ENCODE data around the gene AEBP1.

AEBP1 gene

DNA sequence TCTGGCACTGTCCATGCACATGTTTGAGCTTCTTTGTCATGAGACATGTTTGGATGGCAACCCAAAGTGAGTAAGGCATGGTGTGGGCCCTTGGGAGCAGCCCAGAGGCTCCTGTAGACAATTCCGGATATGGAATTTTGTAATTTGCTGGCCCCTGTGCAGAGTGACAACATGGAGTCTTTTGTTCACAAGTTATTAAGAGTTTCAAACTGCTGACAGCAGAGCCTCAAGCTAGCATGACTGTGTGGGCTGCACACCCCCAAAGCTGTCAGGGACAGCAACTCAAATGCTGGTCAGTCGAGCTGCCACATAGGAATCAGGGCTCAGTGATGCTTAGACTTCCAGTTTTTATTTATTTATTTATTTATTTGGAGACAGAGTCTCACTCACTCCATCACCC is 44.0 kb downstream of the AEBP1 start:
- H2AFZ ChIP-seq (ENCODE audit: low read length) = no peak overlapping the region
- H3F3A ChIP-seq (ENCODE audit: low read depth) = no peaks in the 10 kb centered on the region
- H3K79me2 ChIP-seq (ENCODE audit: insufficient read depth, low read length) = no peaks in the 10 kb centered on the region
- TF ChIP-seq, protein P1, sequence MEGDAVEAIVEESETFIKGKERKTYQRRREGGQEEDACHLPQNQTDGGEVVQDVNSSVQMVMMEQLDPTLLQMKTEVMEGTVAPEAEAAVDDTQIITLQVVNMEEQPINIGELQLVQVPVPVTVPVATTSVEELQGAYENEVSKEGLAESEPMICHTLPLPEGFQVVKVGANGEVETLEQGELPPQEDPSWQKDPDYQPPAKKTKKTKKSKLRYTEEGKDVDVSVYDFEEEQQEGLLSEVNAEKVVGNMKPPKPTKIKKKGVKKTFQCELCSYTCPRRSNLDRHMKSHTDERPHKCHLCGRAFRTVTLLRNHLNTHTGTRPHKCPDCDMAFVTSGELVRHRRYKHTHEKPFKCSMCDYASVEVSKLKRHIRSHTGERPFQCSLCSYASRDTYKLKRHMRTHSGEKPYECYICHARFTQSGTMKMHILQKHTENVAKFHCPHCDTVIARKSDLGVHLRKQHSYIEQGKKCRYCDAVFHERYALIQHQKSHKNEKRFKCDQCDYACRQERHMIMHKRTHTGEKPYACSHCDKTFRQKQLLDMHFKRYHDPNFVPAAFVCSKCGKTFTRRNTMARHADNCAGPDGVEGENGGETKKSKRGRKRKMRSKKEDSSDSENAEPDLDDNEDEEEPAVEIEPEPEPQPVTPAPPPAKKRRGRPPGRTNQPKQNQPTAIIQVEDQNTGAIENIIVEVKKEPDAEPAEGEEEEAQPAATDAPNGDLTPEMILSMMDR (conservative IDR thresholded peaks at IDR 0.05; ENCODE audit: low read length) = no peak
- no peak for TF ChIP-seq EZH2phosphoT487 (IDR thresholded peaks at IDR 0.05; ENCODE audit: borderline replicate concordance)
- no peaks in the 10 kb centered on the region for H3K9me2 ChIP-seq (replicated peaks; ENCODE audit: low read depth, low read length)
- no peaks in the 10 kb centered on the region for H4K20me1 ChIP-seq (ENCODE audit: insufficient read depth, low read length, poor library complexity, severe bottlenecking)
- H3K4me2 ChIP-seq (ENCODE audit: low read depth, low read length, poor library complexity, severe bottlenecking) = no peak overlapping the region
- H3K9ac ChIP-seq (ENCODE audit: low read depth, low read length, poor library complexity, severe bottlenecking) = no peak overlapping the region
- no peak overlapping the region for H3K4me3 ChIP-seq (ENCODE audit: low read length, poor library complexity, severe bottlenecking)
- no peaks in the 10 kb centered on the region for H3K9me3 ChIP-seq (ENCODE audit: insufficient read depth, low read depth, low read length)
- H3K4me1 ChIP-seq (ENCODE audit: insufficient read depth, low read length, poor library complexity, severe bottlenecking) = no peaks in the 10 kb centered on the region
- H3K36me3 ChIP-seq (ENCODE audit: insufficient read depth, low read length) = no peaks in the 10 kb centered on the region
- no peaks in the 10 kb centered on the region for H3K27me3 ChIP-seq (ENCODE audit: insufficient read depth, low read length, poor library complexity, severe bottlenecking)

DNA sequence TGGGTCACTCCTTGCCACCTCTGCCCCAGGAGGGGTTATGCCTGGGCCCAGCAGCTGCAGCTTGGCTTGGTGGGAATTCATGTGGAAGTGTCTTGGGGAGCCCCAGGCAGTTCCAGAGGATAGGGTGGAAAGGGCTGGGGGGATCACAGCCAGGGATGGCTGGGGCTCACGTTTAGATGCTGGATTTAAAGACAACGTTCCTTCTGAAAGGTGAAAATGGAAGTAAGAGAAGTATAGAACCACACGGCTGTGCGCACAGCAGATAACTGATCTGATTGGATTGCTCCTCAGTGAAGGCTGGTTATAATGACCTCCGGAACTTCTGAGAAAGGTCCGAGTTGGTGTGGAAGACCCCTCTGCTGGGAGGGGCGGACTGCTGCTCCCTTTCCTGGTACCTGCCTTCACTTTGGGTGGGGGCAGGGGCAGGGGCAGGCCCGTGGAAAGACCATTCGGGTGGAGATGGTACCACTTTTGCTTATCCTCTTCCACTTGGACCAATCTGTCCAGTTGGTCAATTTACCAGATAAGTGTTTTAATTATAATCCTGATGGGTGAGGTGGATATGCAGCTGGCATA is 44.9 kb downstream of the AEBP1 start:
- no peaks in the 10 kb centered on the region for H3K27me3 ChIP-seq (ENCODE audit: insufficient read depth, low read length, poor library complexity, severe bottlenecking)
- no peaks in the 10 kb centered on the region for H3K9me3 ChIP-seq (ENCODE audit: insufficient read depth, low read depth, low read length)
- H2AFZ ChIP-seq (ENCODE audit: low read length) = no peak overlapping the region
- H3F3A ChIP-seq (ENCODE audit: low read depth) = no peaks in the 10 kb centered on the region
- no peak overlapping the region for H3K9ac ChIP-seq (ENCODE audit: low read depth, low read length, poor library complexity, severe bottlenecking)
- no peak for TF ChIP-seq EZH2phosphoT487 (IDR thresholded peaks at IDR 0.05; ENCODE audit: borderline replicate concordance)
- TF ChIP-seq, protein P1 (conservative IDR thresholded peaks at IDR 0.05; ENCODE audit: low read length) = no peak
- no peaks in the 10 kb centered on the region for H3K79me2 ChIP-seq (ENCODE audit: insufficient read depth, low read length)
- H3K4me3 ChIP-seq (ENCODE audit: low read length, poor library complexity, severe bottlenecking) = no peak overlapping the region
- no peaks in the 10 kb centered on the region for H3K4me1 ChIP-seq (ENCODE audit: insufficient read depth, low read length, poor library complexity, severe bottlenecking)
- no peaks in the 10 kb centered on the region for H4K20me1 ChIP-seq (ENCODE audit: insufficient read depth, low read length, poor library complexity, severe bottlenecking)
- no peaks in the 10 kb centered on the region for H3K9me2 ChIP-seq (replicated peaks; ENCODE audit: low read depth, low read length)
- H3K36me3 ChIP-seq (ENCODE audit: insufficient read depth, low read length) = no peaks in the 10 kb centered on the region
- no peak overlapping the region for H3K4me2 ChIP-seq (ENCODE audit: low read depth, low read length, poor library complexity, severe bottlenecking)

DNA sequence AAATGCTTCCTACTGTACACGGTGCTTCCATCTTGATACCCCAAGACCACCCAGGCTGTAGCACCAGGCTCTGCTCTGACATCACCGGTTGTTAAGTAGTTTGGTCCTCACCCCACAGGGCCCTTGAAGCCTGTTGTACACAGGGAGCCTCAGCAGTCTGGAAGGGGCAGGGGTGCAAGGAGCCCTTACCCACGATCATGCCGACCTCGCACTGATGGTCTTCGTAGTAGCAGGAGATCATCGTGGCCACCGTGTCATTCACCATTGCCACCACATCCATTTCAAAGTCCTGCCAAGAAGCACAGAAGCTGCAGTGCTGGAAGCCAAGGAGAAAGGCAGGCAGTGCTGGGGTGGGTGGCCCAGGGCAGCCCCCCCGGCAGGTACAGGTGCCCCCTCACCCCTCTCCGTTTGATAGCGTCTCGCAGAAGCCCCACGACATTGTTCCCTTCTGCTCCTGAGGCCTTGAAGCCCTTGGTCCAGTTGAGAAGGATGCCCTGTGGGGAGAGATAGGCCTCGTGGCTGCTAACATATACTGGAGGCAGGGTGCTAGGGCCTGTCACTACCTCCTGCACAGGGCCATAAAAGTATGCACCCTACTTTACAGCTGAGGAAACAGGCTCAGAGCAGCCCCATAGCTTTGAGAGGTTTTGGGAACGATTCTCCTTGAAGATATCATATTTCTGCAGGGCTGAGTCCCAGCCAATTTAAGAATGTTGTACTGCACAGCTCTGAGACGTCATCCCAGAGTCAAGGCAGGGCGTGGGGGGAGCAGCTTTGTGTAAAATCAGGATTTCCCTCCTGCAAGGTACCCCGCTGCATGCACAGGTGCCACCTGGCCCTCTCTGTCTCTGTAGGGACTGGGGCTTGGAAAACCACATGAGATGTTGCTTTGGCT is 45.7 kb downstream of the AEBP1 start:
- Histone ChIP-seq H3K36me3 (ENCODE audit: insufficient read depth, low read length) (no peaks in the 10 kb centered on the region), H3K9me2 (replicated peaks; ENCODE audit: low read depth, low read length) (no peaks in the 10 kb centered on the region), H3K9ac (ENCODE audit: low read depth, low read length, poor library complexity, severe bottlenecking) (no peak overlapping the region), H4K20me1 (ENCODE audit: insufficient read depth, low read length, poor library complexity, severe bottlenecking) (no peaks in the 10 kb centered on the region), H3K79me2 (ENCODE audit: insufficient read depth, low read length) (no peaks in the 10 kb centered on the region), H3K9me3 (ENCODE audit: insufficient read depth, low read depth, low read length) (no peaks in the 10 kb centered on the region), H3F3A (ENCODE audit: low read depth) (no peaks in the 10 kb centered on the region), H3K27me3 (ENCODE audit: insufficient read depth, low read length, poor library complexity, severe bottlenecking) (no peaks in the 10 kb centered on the region), H3K4me1 (ENCODE audit: insufficient read depth, low read length, poor library complexity, severe bottlenecking) (no peaks in the 10 kb centered on the region), H2AFZ (ENCODE audit: low read length) (no peak overlapping the region), H3K4me3 (ENCODE audit: low read length, poor library complexity, severe bottlenecking) (no peak overlapping the region), H3K4me2 (ENCODE audit: low read depth, low read length, poor library complexity, severe bottlenecking) (no peak overlapping the region)
- TF ChIP-seq, protein P1 (conservative IDR thresholded peaks at IDR 0.05; ENCODE audit: low read length) = no peak
- TF ChIP-seq EZH2phosphoT487 (IDR thresholded peaks at IDR 0.05; ENCODE audit: borderline replicate concordance) = no peak

Measured in Loucy (cell line).